ENCODE measurements around the gene ROGDI.

The ROGDI gene

DNA sequence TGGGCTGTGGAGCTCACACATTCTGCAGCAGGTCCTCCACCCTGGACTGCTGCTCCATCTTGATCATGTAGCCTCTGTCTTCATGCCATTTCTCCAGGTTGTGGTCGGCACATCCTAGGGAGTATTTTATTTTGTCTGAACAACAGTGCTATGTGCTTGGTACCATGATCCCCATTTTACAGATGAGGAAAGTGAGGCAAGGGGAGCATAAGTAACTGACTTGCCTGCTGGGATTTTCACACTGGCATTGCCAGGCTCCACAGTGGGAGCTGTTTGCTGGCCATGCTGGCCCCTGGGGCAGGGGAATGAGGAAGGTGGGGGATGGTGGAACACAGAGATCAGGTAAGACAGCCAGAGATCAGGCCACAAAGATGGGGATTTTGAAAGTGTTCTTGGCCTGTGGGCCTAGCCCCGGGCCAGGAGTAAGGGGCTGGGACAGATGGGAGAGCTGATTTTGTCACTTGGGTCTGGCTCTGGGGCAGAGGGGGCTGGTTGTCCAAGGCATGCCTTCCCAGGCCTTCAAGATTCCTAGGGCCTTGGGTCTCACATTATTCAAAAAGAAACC, 26.2 kb downstream of the ROGDI start:
- H3K9ac ChIP-seq (ENCODE audit: low read depth, low read length) = no peak overlapping the region
- H3K27ac ChIP-seq (ENCODE audit: low read depth, low read length) = no peak overlapping the region
- H3K4me3 ChIP-seq (ENCODE audit: low read depth, low read length) = no peak overlapping the region
- H3K27me3 ChIP-seq (ENCODE audit: control insufficient read depth, insufficient read depth, low read length) = no peaks in the 10 kb centered on the region
- H3K9me3 ChIP-seq (ENCODE audit: control insufficient read depth, insufficient read depth, low read length) = no peaks in the 10 kb centered on the region
- H3K36me3 ChIP-seq (ENCODE audit: control insufficient read depth, insufficient read depth, low read length) = no peaks in the 10 kb centered on the region
- H3K4me1 ChIP-seq (ENCODE audit: control insufficient read depth, insufficient read depth, low read length) = no peaks in the 10 kb centered on the region

DNA sequence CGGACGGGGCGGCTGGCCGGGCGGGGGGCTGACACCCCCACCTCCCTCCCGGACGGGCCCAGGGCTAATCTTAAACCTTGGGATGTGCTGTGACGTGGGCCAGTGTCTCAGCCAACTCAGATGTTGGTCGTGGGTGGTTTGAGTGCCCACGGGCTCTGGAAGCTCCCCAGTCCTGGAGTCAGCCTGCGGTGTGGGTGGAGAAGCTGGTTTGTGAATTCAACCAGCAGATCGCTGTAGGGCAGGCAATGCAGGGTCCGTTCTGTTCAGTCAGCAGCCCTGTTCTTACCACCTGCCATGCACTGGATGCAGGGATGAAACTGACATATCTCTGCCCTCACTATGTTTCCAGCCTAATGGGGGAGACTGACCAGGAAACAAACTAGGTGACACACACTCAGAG, 27.4 kb downstream of the ROGDI start:
- Histone ChIP-seq H3K9me3 (ENCODE audit: control insufficient read depth, insufficient read depth, low read length) (no peaks in the 10 kb centered on the region), H3K27me3 (ENCODE audit: control insufficient read depth, insufficient read depth, low read length) (no peaks in the 10 kb centered on the region), H3K36me3 (ENCODE audit: control insufficient read depth, insufficient read depth, low read length) (no peaks in the 10 kb centered on the region), H3K4me1 (ENCODE audit: control insufficient read depth, insufficient read depth, low read length) (no peaks in the 10 kb centered on the region), H3K4me3 (ENCODE audit: low read depth, low read length) (no peak overlapping the region), H3K27ac (ENCODE audit: low read depth, low read length) (no peak overlapping the region), H3K9ac (ENCODE audit: low read depth, low read length) (no peak overlapping the region)

DNA sequence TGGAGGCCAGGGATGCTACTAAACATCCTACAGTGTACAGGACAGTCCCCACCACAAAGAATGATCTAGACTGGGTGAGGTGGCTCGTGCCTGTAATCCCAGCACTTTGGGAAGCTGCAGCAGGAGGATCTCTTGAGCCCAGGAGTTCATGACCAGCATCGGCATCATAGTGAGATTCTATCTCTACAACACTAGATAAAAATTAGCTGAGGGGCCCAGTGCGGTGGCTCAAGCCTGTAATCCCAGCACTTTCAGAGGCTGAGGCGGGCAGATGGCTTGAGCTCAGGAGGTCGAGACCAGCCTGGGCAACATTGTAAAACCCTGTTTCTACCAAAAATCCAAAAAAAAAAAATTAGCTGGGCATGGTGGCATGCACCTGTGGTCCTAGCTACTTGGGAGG, 30.1 kb downstream of the ROGDI start:
- H3K4me3 ChIP-seq (ENCODE audit: low read depth, low read length) = no peak overlapping the region
- no peaks in the 10 kb centered on the region for H3K9me3 ChIP-seq (ENCODE audit: control insufficient read depth, insufficient read depth, low read length)
- H3K9ac ChIP-seq (ENCODE audit: low read depth, low read length) = no peak overlapping the region
- H3K27ac ChIP-seq (ENCODE audit: low read depth, low read length) = no peak overlapping the region
- H3K4me1 ChIP-seq (ENCODE audit: control insufficient read depth, insufficient read depth, low read length) = peaks cover 3% of the 10 kb centered on the region; the same call in 1 of the 2 replicates
- no peaks in the 10 kb centered on the region for H3K36me3 ChIP-seq (ENCODE audit: control insufficient read depth, insufficient read depth, low read length)
- H3K27me3 ChIP-seq (ENCODE audit: control insufficient read depth, insufficient read depth, low read length) = no peaks in the 10 kb centered on the region

DNA sequence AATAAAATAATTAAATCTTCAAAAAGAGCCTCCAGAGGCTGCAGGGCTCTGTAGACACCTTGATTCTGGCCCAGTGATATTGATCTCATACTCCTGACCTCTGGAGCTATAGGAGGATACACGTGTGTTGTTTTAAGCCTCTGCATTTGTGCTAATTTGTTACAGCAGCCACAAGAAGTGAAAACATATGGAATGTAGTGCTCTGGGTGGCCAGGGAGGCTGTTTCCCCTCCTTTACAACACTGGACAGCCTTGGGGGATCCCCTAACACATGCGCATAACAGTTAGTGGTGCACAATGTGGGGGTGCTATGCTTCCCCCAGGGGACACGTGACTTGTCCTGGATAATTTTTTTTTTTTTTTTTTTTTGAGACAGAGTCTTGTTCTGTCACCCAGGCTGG, 30.8 kb downstream of the ROGDI start:
- Histone ChIP-seq H3K27me3 (ENCODE audit: control insufficient read depth, insufficient read depth, low read length) (no peaks in the 10 kb centered on the region), H3K27ac (ENCODE audit: low read depth, low read length) (no peak overlapping the region)

GRCh38 chr16:4769306-4769638, 33.2 kb downstream of the ROGDI start:
- H3K27me3 ChIP-seq (ENCODE audit: control insufficient read depth, insufficient read depth, low read length) = no peaks in the 10 kb centered on the region
- H3K4me1 ChIP-seq (ENCODE audit: control insufficient read depth, insufficient read depth, low read length) = peaks cover 3% of the 10 kb centered on the region
- H3K27ac ChIP-seq (ENCODE audit: low read depth, low read length) = peak overlapping the region; percentile 46
- no peaks in the 10 kb centered on the region for H3K9me3 ChIP-seq (ENCODE audit: control insufficient read depth, insufficient read depth, low read length)
- H3K9ac ChIP-seq (ENCODE audit: low read depth, low read length) = no peak overlapping the region
- peak overlapping the region; percentile 63 for H3K4me3 ChIP-seq (ENCODE audit: low read depth, low read length)
- H3K36me3 ChIP-seq (ENCODE audit: control insufficient read depth, insufficient read depth, low read length) = peaks cover 12% of the 10 kb centered on the region

More for the DNA sequence above, 30.8 kb downstream of the ROGDI start:
- Histone ChIP-seq H3K9me3 (ENCODE audit: control insufficient read depth, insufficient read depth, low read length) (no peaks in the 10 kb centered on the region), H3K4me1 (ENCODE audit: control insufficient read depth, insufficient read depth, low read length) (peaks cover 3% of the 10 kb centered on the region; the same call in 1 of the 2 replicates), H3K9ac (ENCODE audit: low read depth, low read length) (no peak overlapping the region), H3K36me3 (ENCODE audit: control insufficient read depth, insufficient read depth, low read length) (no peaks in the 10 kb centered on the region), H3K4me3 (ENCODE audit: low read depth, low read length) (no peak overlapping the region)

- Histone ChIP-seq H3K27ac (ENCODE audit: low read depth, low read length) (peak overlapping the region; percentile 67), H3K4me1 (ENCODE audit: control insufficient read depth, insufficient read depth, low read length) (peaks cover 3% of the 10 kb centered on the region), H3K4me3 (ENCODE audit: low read depth, low read length) (peak overlapping the region; percentile 68), H3K36me3 (ENCODE audit: control insufficient read depth, insufficient read depth, low read length) (peaks cover 17% of the 10 kb centered on the region), H3K27me3 (ENCODE audit: control insufficient read depth, insufficient read depth, low read length) (no peaks in the 10 kb centered on the region), H3K9ac (ENCODE audit: low read depth, low read length) (no peak overlapping the region), H3K9me3 (ENCODE audit: control insufficient read depth, insufficient read depth, low read length) (no peaks in the 10 kb centered on the region)
Measured at GRCh38 chr16:4768549-4769305, 33.7 kb downstream of the ROGDI start.

GRCh38 chr16:4767872-4768548, 34.4 kb downstream of the ROGDI start:
- no peaks in the 10 kb centered on the region for H3K9me3 ChIP-seq (ENCODE audit: control insufficient read depth, insufficient read depth, low read length)
- H3K4me1 ChIP-seq (ENCODE audit: control insufficient read depth, insufficient read depth, low read length) = peaks cover 3% of the 10 kb centered on the region
- peak overlapping the region; percentile 67 for H3K27ac ChIP-seq (ENCODE audit: low read depth, low read length)

DNA sequence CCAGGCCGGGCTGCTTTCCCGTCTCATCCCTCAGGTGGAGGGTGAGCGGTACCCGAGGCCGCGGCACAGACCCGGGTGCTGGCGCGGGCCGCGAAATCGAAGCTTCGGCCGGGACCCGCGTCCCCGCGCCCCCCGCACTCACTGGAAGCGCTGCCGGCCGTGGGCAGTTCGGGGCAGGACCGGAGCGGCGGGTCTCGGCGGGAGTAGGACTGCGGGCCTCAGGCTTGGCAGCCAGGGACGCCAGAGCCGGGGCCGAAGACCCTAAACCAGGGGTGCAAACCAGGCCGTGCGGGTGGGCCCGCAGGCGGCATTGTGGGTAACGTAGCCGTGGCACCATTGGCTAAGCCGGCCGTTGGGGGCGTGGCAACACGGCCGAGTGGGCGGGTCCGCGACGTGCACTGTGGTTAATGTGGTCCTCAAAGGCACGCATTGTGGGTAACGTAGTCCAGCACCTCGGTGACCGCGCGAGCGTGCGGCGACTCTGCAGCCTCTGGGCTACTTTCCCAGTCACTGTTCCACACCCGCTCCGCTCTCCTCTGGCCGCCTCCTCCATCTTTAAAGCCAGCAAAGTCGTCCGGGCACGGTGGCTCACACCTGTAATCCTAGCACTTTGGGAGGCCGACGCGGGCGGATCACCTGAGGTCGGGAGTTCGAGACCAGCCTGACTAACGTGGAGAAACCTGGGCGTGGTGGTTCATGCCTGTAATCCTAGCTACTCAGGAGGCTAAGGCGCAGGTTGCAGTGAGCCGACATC, 35.4 kb downstream of the ROGDI start, which contains the start of gene ZNF500:
TSS of gene ZNF500 (minus strand) at position 288 of the 754 bp plus-strand sequence. CDS start 1,184 bp downstream, outside the sequence.
- no peaks in the 10 kb centered on the region for H3K27me3 ChIP-seq (ENCODE audit: control insufficient read depth, insufficient read depth, low read length)
- H3K9ac ChIP-seq (ENCODE audit: low read depth, low read length) = peak within 1 kb of the TSS; percentile 70
- peaks cover 3% of the 10 kb centered on the region for H3K4me1 ChIP-seq (ENCODE audit: control insufficient read depth, insufficient read depth, low read length)
- H3K9me3 ChIP-seq (ENCODE audit: control insufficient read depth, insufficient read depth, low read length) = no peaks in the 10 kb centered on the region
- peaks cover 33% of the 10 kb centered on the region for H3K36me3 ChIP-seq (ENCODE audit: control insufficient read depth, insufficient read depth, low read length)
- peak within 1 kb of the TSS; percentile 68 for H3K27ac ChIP-seq (ENCODE audit: low read depth, low read length)
- H3K4me3 ChIP-seq (ENCODE audit: low read depth, low read length) = peak within 1 kb of the TSS; percentile 87

More at GRCh38 chr16:4767872-4768548, 34.4 kb downstream of the ROGDI start:
- H3K36me3 ChIP-seq (ENCODE audit: control insufficient read depth, insufficient read depth, low read length) = peaks cover 23% of the 10 kb centered on the region
- no peak overlapping the region for H3K9ac ChIP-seq (ENCODE audit: low read depth, low read length)
- H3K4me3 ChIP-seq (ENCODE audit: low read depth, low read length) = peak overlapping the region; percentile 68
- no peaks in the 10 kb centered on the region for H3K27me3 ChIP-seq (ENCODE audit: control insufficient read depth, insufficient read depth, low read length)

DNA sequence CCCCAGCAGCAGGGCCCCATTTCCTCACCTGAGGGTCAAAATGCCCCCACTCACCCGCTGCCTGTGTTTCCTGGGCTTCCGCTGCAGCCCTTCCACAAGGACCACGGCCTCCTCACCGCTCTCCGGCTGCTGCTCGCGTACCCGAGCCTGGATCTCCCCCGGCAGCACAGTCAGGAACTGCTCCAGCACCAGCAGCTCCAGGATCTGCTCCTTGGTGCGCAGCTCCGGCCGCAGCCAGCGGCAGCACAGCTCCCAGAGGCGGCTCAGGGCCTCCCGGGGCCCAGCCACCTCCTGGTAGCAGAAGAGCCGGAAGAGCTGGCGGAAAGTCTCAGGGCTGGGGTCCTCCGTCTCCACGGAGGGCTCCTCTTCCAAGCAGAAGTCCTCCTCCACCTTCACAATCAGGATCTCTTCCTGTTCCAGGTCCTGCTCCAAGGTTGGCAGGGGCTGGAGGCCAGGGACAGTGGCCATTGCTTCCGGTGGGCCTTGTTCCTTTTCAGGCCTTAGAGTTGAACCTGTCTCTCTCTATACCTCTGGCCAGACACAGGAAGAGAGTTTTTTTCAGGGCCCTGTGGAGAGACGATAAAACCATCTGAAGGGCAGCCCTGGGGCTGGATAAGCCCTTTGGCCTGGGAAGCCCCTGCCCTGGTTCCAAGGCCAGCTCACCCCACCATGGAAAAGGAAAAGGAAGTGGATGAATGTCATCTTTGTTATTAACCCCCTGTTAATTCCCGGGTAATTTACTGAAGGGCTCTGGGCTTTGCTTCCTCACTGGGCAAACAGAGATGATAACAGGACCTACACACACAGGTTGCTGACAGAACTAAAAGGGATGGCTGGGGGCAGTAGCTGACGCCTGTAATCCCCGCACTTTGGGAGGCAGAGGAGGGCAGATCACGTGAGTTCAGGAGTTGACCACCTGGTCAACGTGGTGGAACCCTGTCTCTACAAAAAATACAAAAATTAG, 36.6 kb downstream of the ROGDI start:
- peaks cover 41% of the 10 kb centered on the region for H3K36me3 ChIP-seq (ENCODE audit: control insufficient read depth, insufficient read depth, low read length)
- peak overlapping the region; percentile 59 for H3K27ac ChIP-seq (ENCODE audit: low read depth, low read length)
- H3K4me1 ChIP-seq (ENCODE audit: control insufficient read depth, insufficient read depth, low read length) = peaks cover 3% of the 10 kb centered on the region
- peak overlapping the region; percentile 70; the same call in 1 of the 2 replicates for H3K9ac ChIP-seq (ENCODE audit: low read depth, low read length)
- peak overlapping the region; percentile 87 for H3K4me3 ChIP-seq (ENCODE audit: low read depth, low read length)
- H3K27me3 ChIP-seq (ENCODE audit: control insufficient read depth, insufficient read depth, low read length) = no peaks in the 10 kb centered on the region
- no peaks in the 10 kb centered on the region for H3K9me3 ChIP-seq (ENCODE audit: control insufficient read depth, insufficient read depth, low read length)

- H3K27me3 ChIP-seq (ENCODE audit: control insufficient read depth, insufficient read depth, low read length) = no peaks in the 10 kb centered on the region
- no peak overlapping the region for H3K4me3 ChIP-seq (ENCODE audit: low read depth, low read length)
- peaks cover 3% of the 10 kb centered on the region for H3K4me1 ChIP-seq (ENCODE audit: control insufficient read depth, insufficient read depth, low read length)
- no peaks in the 10 kb centered on the region for H3K9me3 ChIP-seq (ENCODE audit: control insufficient read depth, insufficient read depth, low read length)
- H3K36me3 ChIP-seq (ENCODE audit: control insufficient read depth, insufficient read depth, low read length) = peaks cover 59% of the 10 kb centered on the region
- H3K27ac ChIP-seq (ENCODE audit: low read depth, low read length) = no peak overlapping the region
- no peak overlapping the region for H3K9ac ChIP-seq (ENCODE audit: low read depth, low read length)
Measured at GRCh38 chr16:4763791-4764190, 38.6 kb downstream of the ROGDI start.
